ENCODE results near the gene UGT1A7. TPM values are rescaled to one million over a fixed set of nuclear protein-coding genes. Genes with fewer than 3 reads are reported as not detected.

The UGT1A7 gene
- total RNA-seq, 2 experiments from 2014 or later: not detected

DNA sequence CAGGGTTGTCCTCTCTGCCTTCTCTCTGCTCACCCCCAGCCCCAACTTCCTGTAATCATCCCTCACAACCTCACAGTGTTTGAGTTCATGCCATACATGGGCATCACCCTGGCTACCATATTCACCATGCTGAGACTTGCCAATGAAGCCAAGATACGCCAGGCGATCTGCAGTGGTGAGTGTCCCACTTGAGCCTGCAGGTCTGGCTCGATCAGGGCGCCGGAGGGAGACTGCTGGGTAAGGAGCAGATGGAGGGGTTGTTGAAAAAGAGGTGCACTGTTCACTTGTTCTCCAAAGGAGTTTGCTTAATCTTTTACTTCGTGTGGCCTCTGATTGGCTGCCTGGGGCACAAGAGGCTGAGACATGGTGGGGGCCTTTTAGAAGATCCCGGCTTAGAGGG is 111.0 kb downstream of the UGT1A7 start:
- no peaks in the 10 kb centered on the region for H3K9me3 Mint-ChIP-seq
- no peaks in the 10 kb centered on the region for H3K36me3 Mint-ChIP-seq (ENCODE audit: low read depth)
- no peak overlapping the region for H3K4me3 Mint-ChIP-seq
- no peaks in the 10 kb centered on the region for H3K4me1 Mint-ChIP-seq
- no peaks in the 10 kb centered on the region for H3K27me3 Mint-ChIP-seq
- no peak for DNase-seq
- POLR2A ChIA-PET: no interaction called here
- no peak overlapping the region for H3K27ac Mint-ChIP-seq
- CTCF ChIA-PET: no interaction called here

- Mint-ChIP-seq H3K4me1 (no peaks in the 10 kb centered on the region), H3K9me3 (no peaks in the 10 kb centered on the region), H3K27ac (no peak overlapping the region), H3K4me3 (no peak overlapping the region), H3K36me3 (ENCODE audit: low read depth) (no peaks in the 10 kb centered on the region), H3K27me3 (no peaks in the 10 kb centered on the region)
- POLR2A ChIA-PET: no interaction called here
- CTCF ChIA-PET: no interaction called here
- no peak for DNase-seq
Measured at GRCh38 chr2:233793465-233794127, 111.9 kb downstream of the UGT1A7 start.

GRCh38 chr2:233794128-233794658 is 112.5 kb downstream of the UGT1A7 start:
- Mint-ChIP-seq H3K36me3 (ENCODE audit: low read depth) (no peaks in the 10 kb centered on the region), H3K4me3 (no peak overlapping the region), H3K9me3 (no peaks in the 10 kb centered on the region), H3K27me3 (no peaks in the 10 kb centered on the region), H3K4me1 (no peaks in the 10 kb centered on the region), H3K27ac (no peak overlapping the region)
- ChIA-PET CTCF (no interaction called here), POLR2A (no interaction called here)
- DNase-seq: no peak

- POLR2A ChIA-PET: no interaction called here
- Mint-ChIP-seq H3K27ac (no peak overlapping the region), H3K27me3 (no peaks in the 10 kb centered on the region), H3K4me1 (no peaks in the 10 kb centered on the region), H3K9me3 (no peaks in the 10 kb centered on the region), H3K4me3 (no peak overlapping the region), H3K36me3 (ENCODE audit: low read depth) (no peaks in the 10 kb centered on the region)
- no peak for DNase-seq
- CTCF ChIA-PET: interaction anchor here (1.1 kb wide), 1 partner anchor 17 kb away, joined by 5 read pairs; no protein-coding TSS in a partner anchor
Measured at GRCh38 chr2:233795735-233796171, 114.1 kb downstream of the UGT1A7 start.

- Mint-ChIP-seq H3K27me3 (no peaks in the 10 kb centered on the region), H3K9me3 (no peaks in the 10 kb centered on the region), H3K27ac (no peak overlapping the region), H3K4me3 (no peak overlapping the region), H3K4me1 (no peaks in the 10 kb centered on the region), H3K36me3 (ENCODE audit: low read depth) (no peaks in the 10 kb centered on the region)
- DNase-seq: no peak
- ChIA-PET POLR2A (interaction anchor here (0.5 kb wide), 1 partner anchor 46 kb away, joined by 6 read pairs; no protein-coding TSS in a partner anchor), CTCF (no interaction called here)
Measured at GRCh38 chr2:233796254-233796653, 114.6 kb downstream of the UGT1A7 start.

GRCh38 chr2:233798335-233799086 is 116.8 kb downstream of the UGT1A7 start:
- DNase-seq: no peak
- POLR2A ChIA-PET: no interaction called here
- H3K4me1 Mint-ChIP-seq: no peaks in the 10 kb centered on the region
- CTCF ChIA-PET: no interaction called here
- no peak overlapping the region for H3K27ac Mint-ChIP-seq
- H3K9me3 Mint-ChIP-seq: no peaks in the 10 kb centered on the region
- H3K36me3 Mint-ChIP-seq (ENCODE audit: low read depth): no peaks in the 10 kb centered on the region
- H3K4me3 Mint-ChIP-seq: no peak overlapping the region
- no peaks in the 10 kb centered on the region for H3K27me3 Mint-ChIP-seq

- H3K4me3 Mint-ChIP-seq: no peak overlapping the region
- no peak for DNase-seq
- H3K4me1 Mint-ChIP-seq: no peaks in the 10 kb centered on the region
- H3K27ac Mint-ChIP-seq: no peak overlapping the region
- POLR2A ChIA-PET: no interaction called here
- no peaks in the 10 kb centered on the region for H3K27me3 Mint-ChIP-seq
- CTCF ChIA-PET: no interaction called here
- no peaks in the 10 kb centered on the region for H3K9me3 Mint-ChIP-seq
- no peaks in the 10 kb centered on the region for H3K36me3 Mint-ChIP-seq (ENCODE audit: low read depth)
Measured at GRCh38 chr2:233799087-233799665, 117.5 kb downstream of the UGT1A7 start.

DNA sequence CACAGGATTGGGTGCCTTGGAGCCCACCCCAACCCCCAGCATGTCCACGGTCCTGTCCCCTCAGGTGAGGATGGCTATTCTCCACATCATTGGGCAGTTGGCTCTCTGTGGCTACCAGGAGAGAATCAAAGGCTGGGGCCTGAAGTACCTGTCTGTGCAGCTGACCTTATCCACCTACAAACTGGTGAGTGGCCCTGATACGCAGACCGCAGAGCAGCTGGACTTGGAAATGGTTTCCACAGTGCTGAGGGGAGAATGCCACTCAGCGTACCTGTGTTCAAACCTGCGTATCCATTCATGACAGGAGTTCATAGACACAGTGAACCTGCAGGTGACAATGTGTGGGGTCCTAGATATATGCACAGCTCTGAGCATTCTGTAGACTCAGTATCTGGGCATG is 118.0 kb downstream of the UGT1A7 start:
- Mint-ChIP-seq H3K36me3 (ENCODE audit: low read depth) (no peaks in the 10 kb centered on the region), H3K27ac (no peak overlapping the region), H3K4me3 (no peak overlapping the region), H3K4me1 (no peaks in the 10 kb centered on the region), H3K27me3 (no peaks in the 10 kb centered on the region), H3K9me3 (no peaks in the 10 kb centered on the region)
- no peak for DNase-seq
- ChIA-PET POLR2A (no interaction called here), CTCF (no interaction called here)

DNA sequence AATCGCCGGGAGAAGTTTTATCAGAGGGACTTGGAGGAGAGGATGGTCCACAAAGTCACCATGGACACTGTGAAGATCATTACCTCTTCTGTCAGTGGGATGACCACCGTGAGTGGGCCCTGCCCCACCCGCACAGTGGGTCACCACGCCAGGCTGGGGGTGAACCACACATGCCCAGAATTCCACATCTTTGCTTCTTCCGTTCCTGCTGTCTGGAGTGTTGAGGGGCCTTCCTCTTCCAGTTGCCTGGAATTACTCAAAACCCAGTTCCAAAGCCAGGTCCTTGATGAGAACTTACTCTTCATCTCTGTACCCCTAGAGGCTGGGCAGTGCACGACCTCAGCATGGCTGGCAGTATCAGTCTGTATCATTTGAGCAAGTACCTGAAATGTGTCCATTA is 118.5 kb downstream of the UGT1A7 start:
- no peak overlapping the region for H3K27ac Mint-ChIP-seq
- H3K9me3 Mint-ChIP-seq: no peaks in the 10 kb centered on the region
- H3K4me3 Mint-ChIP-seq: no peak overlapping the region
- DNase-seq: no peak
- ChIA-PET POLR2A (no interaction called here), CTCF (no interaction called here)
- H3K27me3 Mint-ChIP-seq: no peaks in the 10 kb centered on the region
- no peaks in the 10 kb centered on the region for H3K36me3 Mint-ChIP-seq (ENCODE audit: low read depth)
- H3K4me1 Mint-ChIP-seq: no peaks in the 10 kb centered on the region

- no peak for DNase-seq
- Mint-ChIP-seq H3K27ac (no peak overlapping the region), H3K27me3 (no peaks in the 10 kb centered on the region), H3K9me3 (no peaks in the 10 kb centered on the region), H3K4me1 (no peaks in the 10 kb centered on the region), H3K36me3 (ENCODE audit: low read depth) (no peaks in the 10 kb centered on the region), H3K4me3 (no peak overlapping the region)
- ChIA-PET CTCF (interaction anchor here (0.5 kb wide), 1 partner anchor 612 kb away, joined by 3 read pairs; no protein-coding TSS in a partner anchor), POLR2A (no interaction called here)
Measured at GRCh38 chr2:233801357-233802131, 119.8 kb downstream of the UGT1A7 start.

- H3K27ac Mint-ChIP-seq: no peak overlapping the region
- DNase-seq: no peak
- POLR2A ChIA-PET: no interaction called here
- H3K36me3 Mint-ChIP-seq (ENCODE audit: low read depth): no peaks in the 10 kb centered on the region
- CTCF ChIA-PET: interaction anchor here (0.5 kb wide), 1 partner anchor 611 kb away, joined by 3 read pairs; no protein-coding TSS in a partner anchor
- H3K4me1 Mint-ChIP-seq: no peaks in the 10 kb centered on the region
- H3K9me3 Mint-ChIP-seq: no peaks in the 10 kb centered on the region
- no peaks in the 10 kb centered on the region for H3K27me3 Mint-ChIP-seq
- H3K4me3 Mint-ChIP-seq: no peak overlapping the region
Measured at GRCh38 chr2:233802132-233802815, 120.6 kb downstream of the UGT1A7 start.

DNA sequence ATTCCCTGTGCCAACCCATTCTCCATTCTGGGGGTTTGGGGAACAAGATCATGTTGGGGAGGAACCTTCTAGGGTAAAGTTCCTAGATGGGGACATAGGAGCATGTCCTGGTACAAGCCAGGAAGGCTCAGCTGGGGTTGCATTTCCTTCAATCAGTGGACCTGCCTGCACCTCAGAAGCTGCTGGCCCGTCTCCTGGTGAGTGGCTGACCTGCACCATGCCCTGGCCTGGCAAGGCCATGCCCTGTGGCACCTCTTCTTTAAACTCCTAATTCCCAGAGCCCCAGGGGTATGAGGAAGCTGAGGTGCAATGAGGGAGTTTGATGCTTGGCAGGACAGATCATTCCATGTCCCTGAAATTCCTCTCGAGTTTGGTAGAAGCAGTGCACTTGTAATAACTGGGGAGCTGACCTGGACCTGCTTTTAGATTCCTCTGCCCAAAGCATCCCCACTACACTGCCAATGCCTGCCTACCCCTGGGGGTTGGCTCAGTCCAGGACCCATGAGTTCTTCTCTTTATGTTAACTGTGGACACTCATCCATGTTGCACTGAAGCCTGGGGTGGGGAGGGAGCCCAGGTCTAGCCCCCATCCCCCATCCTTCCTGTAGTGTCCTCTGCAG is 121.7 kb downstream of the UGT1A7 start:
- no peaks in the 10 kb centered on the region for H3K27me3 Mint-ChIP-seq
- H3K9me3 Mint-ChIP-seq: no peaks in the 10 kb centered on the region
- no peak for DNase-seq
- H3K36me3 Mint-ChIP-seq (ENCODE audit: low read depth): no peaks in the 10 kb centered on the region
- no peak overlapping the region for H3K27ac Mint-ChIP-seq
- no peak overlapping the region for H3K4me3 Mint-ChIP-seq
- POLR2A ChIA-PET: no interaction called here
- H3K4me1 Mint-ChIP-seq: no peaks in the 10 kb centered on the region
- CTCF ChIA-PET: no interaction called here
